ENCODE results near the gene OR1J2. TPM values are rescaled to one million over a fixed set of nuclear protein-coding genes. Genes with fewer than 3 reads are reported as not detected.

OR1J2 gene
- total RNA-seq: not detected
- total RNA-seq (2013): not detected

GRCh38 chr9:122510502-122510901 lies at the start of gene OR1J2:
OR1J2 (plus strand) TSS chr9:122510802; CDS start chr9:122510802, 0 bp downstream.
- no peak for ATAC-seq
- Mint-ChIP-seq H3K4me1 (peaks cover 0 to 3% of the 10 kb centered on the region in 2 donors), H3K27ac (no peak within 1 kb of the TSS), H3K4me3 (no peak within 1 kb of the TSS), H3K27me3 (ENCODE audit: low read depth in 2 of 2) (peaks cover 20 to 23% of the 10 kb centered on the region in 2 donors), H3K9me3 (no peaks in the 10 kb centered on the region), H3K36me3 (no peaks in the 10 kb centered on the region)
- Histone ChIP-seq H3K27ac (ENCODE audit: low read length) (no peak within 1 kb of the TSS), H3K27me3 (ENCODE audit: control insufficient read depth, insufficient read depth, low read length) (no peaks in the 10 kb centered on the region), H3K4me3 (ENCODE audit: low read length) (no peak within 1 kb of the TSS), H3K36me3 (ENCODE audit: control insufficient read depth, insufficient read depth, low read length) (no peaks in the 10 kb centered on the region), H3K4me1 (ENCODE audit: control insufficient read depth, insufficient read depth, low read length) (no peaks in the 10 kb centered on the region), H3K9me3 (ENCODE audit: control insufficient read depth, insufficient read depth, low read length) (no peaks in the 10 kb centered on the region)
- no peak for TF ChIP-seq CTCF (IDR thresholded peaks at IDR 0.05)
- DNase-seq: no peak
- intact Hi-C loops (cut with micrococcal nuclease): no loop called here
- WGBS (ENCODE audit: insufficient coverage): 84% methylated on average over 6 of the region's 6 CpGs

GRCh38 chr9:122463828-122464632 lies 46.6 kb upstream of the OR1J2 start:
- no peaks in the 10 kb centered on the region for H3K9me3 Mint-ChIP-seq
- no peak for TF ChIP-seq CTCF (IDR thresholded peaks at IDR 0.05)
- H3K27me3 Mint-ChIP-seq (ENCODE audit: low read depth in 2 of 2): peaks cover 28 to 57% of the 10 kb centered on the region in 2 donors
- H3K27ac ChIP-seq (ENCODE audit: low read length): peak overlapping the region; percentile 59
- H3K9me3 ChIP-seq (ENCODE audit: control insufficient read depth, insufficient read depth, low read length): no peaks in the 10 kb centered on the region
- no peak overlapping the region for H3K4me3 ChIP-seq (ENCODE audit: low read length)
- H3K4me3 Mint-ChIP-seq: peak overlapping the region; percentile 91
- no peaks in the 10 kb centered on the region for H3K36me3 ChIP-seq (ENCODE audit: control insufficient read depth, insufficient read depth, low read length)
- peak overlapping the region; percentile 88 to 92 for H3K27ac Mint-ChIP-seq
- peaks cover 6% of the 10 kb centered on the region for H3K27me3 ChIP-seq (ENCODE audit: control insufficient read depth, insufficient read depth, low read length)
- peaks cover 10% of the 10 kb centered on the region for H3K4me1 ChIP-seq (ENCODE audit: control insufficient read depth, insufficient read depth, low read length)
- intact Hi-C loops (cut with micrococcal nuclease): no loop called here
- peaks cover 7% of the 10 kb centered on the region in 2 donors for H3K4me1 Mint-ChIP-seq
- WGBS (ENCODE audit: insufficient coverage): 91% methylated on average over 10 of the region's 10 CpGs
- no peaks in the 10 kb centered on the region for H3K36me3 Mint-ChIP-seq
- peak in 2 of 3 donors; percentile 7 to 16 for ATAC-seq
- peak in 1 of 2 donors; percentile 34 for DNase-seq

- H3K27me3 Mint-ChIP-seq (ENCODE audit: low read depth in 2 of 2): peaks cover 27 to 65% of the 10 kb centered on the region in 2 donors
- H3K27me3 ChIP-seq (ENCODE audit: control insufficient read depth, insufficient read depth, low read length): peaks cover 3% of the 10 kb centered on the region
Measured at GRCh38 chr9:122464633-122465567, 45.7 kb upstream of the OR1J2 start.

More at GRCh38 chr9:122464633-122465567, 45.7 kb upstream of the OR1J2 start:
- no peaks in the 10 kb centered on the region for H3K36me3 Mint-ChIP-seq
- intact Hi-C loops (cut with micrococcal nuclease): loop anchor here (1.0 kb wide), 2 partner anchors 345 to 526 kb away; no protein-coding TSS in a partner anchor
- H3K27ac Mint-ChIP-seq: peak overlapping the region; percentile 88 to 92
- H3K4me1 ChIP-seq (ENCODE audit: control insufficient read depth, insufficient read depth, low read length): peaks cover 10% of the 10 kb centered on the region
- H3K4me3 ChIP-seq (ENCODE audit: low read length): peak overlapping the region; percentile 60
- no peaks in the 10 kb centered on the region for H3K9me3 ChIP-seq (ENCODE audit: control insufficient read depth, insufficient read depth, low read length)
- H3K27ac ChIP-seq (ENCODE audit: low read length): peak overlapping the region; percentile 59
- TF ChIP-seq CTCF (IDR thresholded peaks at IDR 0.05): peak; percentile 94
- WGBS (ENCODE audit: insufficient coverage): 15% methylated on average over 10 of the region's 10 CpGs
- no peaks in the 10 kb centered on the region for H3K36me3 ChIP-seq (ENCODE audit: control insufficient read depth, insufficient read depth, low read length)
- H3K9me3 Mint-ChIP-seq: no peaks in the 10 kb centered on the region
- peak overlapping the region; percentile 91 for H3K4me3 Mint-ChIP-seq
- DNase-seq: peak; percentile 39 to 79
- ATAC-seq: peak; percentile 77 to 89 (median 89)
- H3K4me1 Mint-ChIP-seq: peaks cover 7% of the 10 kb centered on the region in 2 donors

All from natural killer cell (primary cell).